ENCODE results near the gene CENPI. TPM values are rescaled to one million over a fixed set of nuclear protein-coding genes. Genes with fewer than 3 reads are reported as not detected.
"Not testable (repeated sequence)": the region's sequence is repeated elsewhere in the genome, so short reads cannot be mapped to it uniquely, and the experiment has no call there.

CENPI gene, protein sequence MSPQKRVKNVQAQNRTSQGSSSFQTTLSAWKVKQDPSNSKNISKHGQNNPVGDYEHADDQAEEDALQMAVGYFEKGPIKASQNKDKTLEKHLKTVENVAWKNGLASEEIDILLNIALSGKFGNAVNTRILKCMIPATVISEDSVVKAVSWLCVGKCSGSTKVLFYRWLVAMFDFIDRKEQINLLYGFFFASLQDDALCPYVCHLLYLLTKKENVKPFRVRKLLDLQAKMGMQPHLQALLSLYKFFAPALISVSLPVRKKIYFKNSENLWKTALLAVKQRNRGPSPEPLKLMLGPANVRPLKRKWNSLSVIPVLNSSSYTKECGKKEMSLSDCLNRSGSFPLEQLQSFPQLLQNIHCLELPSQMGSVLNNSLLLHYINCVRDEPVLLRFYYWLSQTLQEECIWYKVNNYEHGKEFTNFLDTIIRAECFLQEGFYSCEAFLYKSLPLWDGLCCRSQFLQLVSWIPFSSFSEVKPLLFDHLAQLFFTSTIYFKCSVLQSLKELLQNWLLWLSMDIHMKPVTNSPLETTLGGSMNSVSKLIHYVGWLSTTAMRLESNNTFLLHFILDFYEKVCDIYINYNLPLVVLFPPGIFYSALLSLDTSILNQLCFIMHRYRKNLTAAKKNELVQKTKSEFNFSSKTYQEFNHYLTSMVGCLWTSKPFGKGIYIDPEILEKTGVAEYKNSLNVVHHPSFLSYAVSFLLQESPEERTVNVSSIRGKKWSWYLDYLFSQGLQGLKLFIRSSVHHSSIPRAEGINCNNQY
- total RNA-seq: 10 to 100 TPM; 21.1 to 22.3 TPM

GRCh38 chrX:101097546-101098453 lies at the start of gene CENPI:
Gene CENPI, plus strand, starts transcription at chrX:101098204. Its CDS starts 2,867 bp downstream, at chrX:101101071.
- POLR2A ChIA-PET: interaction anchor here (0.6 to 1.3 kb wide), 2 partner anchors 169 to 200 kb away, joined by 3 to 5 read pairs; partner anchors contain the start of gene XKRX
- peak within 1 kb of the TSS; percentile 84 for H3K4me3 Mint-ChIP-seq
- peak; percentile 95 for DNase-seq
- peaks cover 30% of the 10 kb centered on the region for H3K4me1 Mint-ChIP-seq (ENCODE audit: low read depth)
- peak within 1 kb of the TSS; percentile 81 for H3K27ac Mint-ChIP-seq
- no peaks in the 10 kb centered on the region for H3K9me3 Mint-ChIP-seq
- no peaks in the 10 kb centered on the region for H3K27me3 Mint-ChIP-seq
- intact Hi-C loops (cut with micrococcal nuclease): loop anchor here (1.0 to 5.0 kb wide), 5 partner anchors 46 to 310 kb away; partner anchors contain the start of genes CSTF2, GLA and HNRNPH2
- peaks cover 13% of the 10 kb centered on the region for H3K36me3 Mint-ChIP-seq
- CTCF ChIA-PET: interaction anchor here (0.6 kb wide), 1 partner anchor 196 kb away, joined by 3 read pairs; no protein-coding TSS in a partner anchor

- Mint-ChIP-seq H3K27me3 (no peaks in the 10 kb centered on the region), H3K27ac (peak overlapping the region; percentile 96), H3K36me3 (peaks cover 3% of the 10 kb centered on the region), H3K4me1 (ENCODE audit: low read depth) (peaks cover 18% of the 10 kb centered on the region), H3K4me3 (peak overlapping the region; percentile 86), H3K9me3 (no peaks in the 10 kb centered on the region)
- ChIA-PET CTCF (no interaction called here), POLR2A (no interaction called here)
- intact Hi-C loops (cut with micrococcal nuclease): loop anchor here (1.0 to 10.0 kb wide), 4 partner anchors 46 to 219 kb away; no protein-coding TSS in a partner anchor
- DNase-seq: no peak
Observed at GRCh38 chrX:101051153-101051548, 46.9 kb upstream of the CENPI start.

GRCh38 chrX:101051549-101052302 lies 46.3 kb upstream of the CENPI start, which contains the start of gene TRMT2B:
Gene TRMT2B, minus strand, starts transcription at chrX:101052111. Its CDS starts 9,822 bp downstream, at chrX:101042289.
- Mint-ChIP-seq H3K9me3 (no peaks in the 10 kb centered on the region), H3K4me3 (peak within 1 kb of the TSS; percentile 86), H3K27me3 (no peaks in the 10 kb centered on the region), H3K36me3 (peaks cover 3% of the 10 kb centered on the region), H3K4me1 (ENCODE audit: low read depth) (peaks cover 19% of the 10 kb centered on the region), H3K27ac (peak within 1 kb of the TSS; percentile 96)
- ChIA-PET POLR2A (no interaction called here), CTCF (no interaction called here)
- peak; percentile 87 for DNase-seq
- intact Hi-C loops (cut with micrococcal nuclease): loop anchor here (1.0 to 10.0 kb wide), 4 partner anchors 46 to 219 kb away; no protein-coding TSS in a partner anchor

DNA sequence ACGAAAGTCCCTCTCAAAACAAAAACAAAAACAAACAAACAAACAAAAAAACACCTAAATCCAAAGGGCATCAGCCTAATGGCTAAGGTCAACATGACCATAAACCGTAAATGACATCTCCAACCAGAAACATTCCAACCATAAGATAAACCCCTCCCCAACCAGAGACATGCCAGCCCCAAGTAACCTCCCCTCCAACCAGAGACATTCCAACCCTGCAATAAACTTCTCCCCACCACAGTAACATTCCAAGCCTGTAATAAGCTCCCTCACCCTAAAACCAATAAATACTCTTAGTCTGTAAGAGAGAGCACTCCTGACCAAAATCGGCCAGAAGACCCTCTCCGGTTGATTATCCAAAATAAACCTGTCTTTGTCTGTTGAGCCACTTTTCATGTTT lies 41.5 kb upstream of the CENPI start:
- H3K4me1 Mint-ChIP-seq (ENCODE audit: low read depth); H3K27me3 Mint-ChIP-seq; POLR2A ChIA-PET; CTCF ChIA-PET; H3K36me3 Mint-ChIP-seq; DNase-seq; H3K27ac Mint-ChIP-seq; H3K4me3 Mint-ChIP-seq; H3K9me3 Mint-ChIP-seq: not testable (repeated sequence)
- intact Hi-C loops (cut with micrococcal nuclease): loop anchor here (10.0 kb wide), 1 partner anchor 62 kb away; no protein-coding TSS in a partner anchor

- intact Hi-C loops (cut with micrococcal nuclease): loop anchor here (10.0 kb wide), 1 partner anchor 62 kb away; no protein-coding TSS in a partner anchor
Observed at GRCh38 chrX:101057093-101057714, 40.8 kb upstream of the CENPI start.

DNA sequence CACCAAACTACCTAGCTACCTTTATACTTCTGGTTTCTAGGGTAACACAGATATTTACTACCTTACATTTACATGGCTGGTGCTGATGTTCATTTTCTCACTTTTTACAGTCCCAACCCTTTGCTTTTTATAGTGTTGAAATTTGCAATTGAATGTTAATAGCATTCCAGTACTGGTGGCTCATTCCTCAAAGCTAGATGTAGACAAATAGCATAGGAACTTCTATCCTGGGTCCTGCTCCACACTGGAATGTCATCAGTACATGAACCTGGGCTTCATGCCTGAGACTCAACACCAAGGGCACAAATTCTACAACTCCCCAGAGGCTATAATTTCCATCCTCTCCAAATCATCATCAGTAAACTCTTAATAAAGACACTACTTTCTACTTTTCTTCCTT lies 35.8 kb upstream of the CENPI start:
- Mint-ChIP-seq H3K36me3 (no peaks in the 10 kb centered on the region), H3K27ac (no peak overlapping the region), H3K9me3 (no peaks in the 10 kb centered on the region), H3K27me3 (peaks cover 2% of the 10 kb centered on the region), H3K4me1 (ENCODE audit: low read depth) (peaks cover 3% of the 10 kb centered on the region), H3K4me3 (no peak overlapping the region)
- DNase-seq: no peak
- ChIA-PET CTCF (no interaction called here), POLR2A (no interaction called here)
- intact Hi-C loops (cut with micrococcal nuclease): no loop called here

More at GRCh38 chrX:101057093-101057714, 40.8 kb upstream of the CENPI start:
- ChIA-PET POLR2A (no interaction called here), CTCF (no interaction called here)
- no peak overlapping the region for H3K27ac Mint-ChIP-seq
- DNase-seq: no peak
- no peaks in the 10 kb centered on the region for H3K9me3 Mint-ChIP-seq
- peaks cover 9% of the 10 kb centered on the region for H3K4me1 Mint-ChIP-seq (ENCODE audit: low read depth)
- H3K4me3 Mint-ChIP-seq: no peak overlapping the region
- no peaks in the 10 kb centered on the region for H3K36me3 Mint-ChIP-seq
- no peaks in the 10 kb centered on the region for H3K27me3 Mint-ChIP-seq

DNA sequence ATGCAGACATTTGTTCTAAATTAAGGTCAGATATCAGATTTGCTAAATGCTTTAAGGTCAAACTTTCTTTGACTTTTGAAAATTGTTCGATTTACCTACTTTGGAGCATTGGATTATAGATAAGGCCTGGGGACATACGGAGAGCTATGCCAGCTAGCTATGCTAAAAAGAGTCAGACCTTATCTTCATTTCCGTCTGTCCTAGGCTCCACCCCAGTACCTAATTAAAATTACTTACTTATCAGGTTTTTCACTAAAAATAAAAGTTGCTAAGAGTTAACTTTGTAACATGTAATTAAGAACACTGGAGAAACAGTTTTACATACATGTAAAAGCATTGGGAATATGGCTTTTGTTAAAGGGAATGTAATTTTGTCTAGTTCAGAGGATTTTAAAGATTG lies 26.4 kb upstream of the CENPI start:
- H3K9me3 Mint-ChIP-seq: no peaks in the 10 kb centered on the region
- intact Hi-C loops (cut with micrococcal nuclease): no loop called here
- H3K4me3 Mint-ChIP-seq: no peak overlapping the region
- no peak overlapping the region for H3K27ac Mint-ChIP-seq
- no peaks in the 10 kb centered on the region for H3K4me1 Mint-ChIP-seq (ENCODE audit: low read depth)
- ChIA-PET CTCF (no interaction called here), POLR2A (no interaction called here)
- DNase-seq: no peak
- H3K36me3 Mint-ChIP-seq: no peaks in the 10 kb centered on the region
- H3K27me3 Mint-ChIP-seq: no peaks in the 10 kb centered on the region

DNA sequence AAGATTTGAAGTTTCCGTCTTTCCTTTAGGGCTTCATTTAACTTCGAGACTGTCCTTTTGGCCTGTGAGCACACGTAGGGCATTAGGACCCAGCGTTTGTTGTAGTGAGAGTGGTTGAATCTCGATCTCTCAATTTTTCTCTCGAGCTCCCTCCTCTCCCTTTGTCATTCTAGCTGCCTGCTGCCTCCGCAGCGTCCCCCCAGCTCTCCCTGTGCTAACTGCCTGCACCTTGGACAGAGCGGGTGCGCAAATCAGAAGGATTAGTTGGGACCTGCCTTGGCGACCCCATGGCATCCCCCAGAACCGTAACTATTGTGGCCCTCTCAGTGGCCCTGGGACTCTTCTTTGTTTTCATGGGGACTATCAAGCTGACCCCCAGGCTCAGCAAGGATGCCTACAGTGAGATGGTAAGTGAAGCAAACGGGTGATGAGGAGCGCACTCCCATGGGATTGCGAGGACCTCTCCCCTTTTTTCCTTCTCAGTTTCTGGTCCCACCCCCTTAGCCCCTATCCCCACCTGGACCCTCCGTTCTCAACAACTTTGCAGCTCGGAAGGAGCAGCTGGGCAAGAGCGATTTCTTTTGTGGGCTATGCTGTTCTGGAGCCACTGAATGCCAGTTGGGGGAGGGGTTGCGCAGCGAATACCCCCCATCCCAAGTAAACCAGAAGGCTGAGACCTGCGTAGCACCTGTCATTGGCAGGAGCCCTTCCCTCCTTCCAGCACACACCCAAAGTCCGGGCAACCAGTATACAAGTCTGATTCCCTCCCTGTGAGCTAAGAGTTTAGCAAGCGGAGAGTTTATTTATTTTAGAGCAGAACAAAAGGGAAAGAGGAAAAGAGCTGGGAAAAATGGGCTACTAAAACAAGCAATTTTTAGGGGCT lies 19.0 kb upstream of the CENPI start, which contains the start of gene TMEM35A:
Gene TMEM35A, plus strand, starts transcription at position 164 of the 883 bp plus-strand sequence. Its CDS starts 124 bp downstream, at position 288.
- Mint-ChIP-seq H3K9me3 (no peaks in the 10 kb centered on the region), H3K4me1 (ENCODE audit: low read depth) (peaks cover 5% of the 10 kb centered on the region), H3K4me3 (no peak within 1 kb of the TSS), H3K36me3 (no peaks in the 10 kb centered on the region), H3K27me3 (peaks cover 14% of the 10 kb centered on the region), H3K27ac (no peak within 1 kb of the TSS)
- intact Hi-C loops (cut with micrococcal nuclease): no loop called here
- POLR2A ChIA-PET: no interaction called here
- CTCF ChIA-PET: no interaction called here
- no peak for DNase-seq

GRCh38 chrX:101079736-101080270 lies 18.2 kb upstream of the CENPI start:
- ChIA-PET CTCF (no interaction called here), POLR2A (no interaction called here)
- Mint-ChIP-seq H3K27me3 (peaks cover 14% of the 10 kb centered on the region), H3K4me1 (ENCODE audit: low read depth) (peaks cover 5% of the 10 kb centered on the region), H3K4me3 (no peak overlapping the region), H3K27ac (no peak overlapping the region), H3K9me3 (no peaks in the 10 kb centered on the region), H3K36me3 (no peaks in the 10 kb centered on the region)
- intact Hi-C loops (cut with micrococcal nuclease): no loop called here
- no peak for DNase-seq

Measured in activated CD4-positive, alpha-beta memory T cell treated with anti-CD3 and anti-CD28 coated beads for 36 hours (primary cell).